Measurements from ENCODE around the gene TLDC2.
"Not testable (repeated sequence)": the region's sequence is repeated elsewhere in the genome, so short reads cannot be mapped to it uniquely, and the experiment has no call there.

The TLDC2 gene

GRCh38 chr20:36875702-36876472 lies at the start of gene TLDC2:
Gene TLDC2, plus strand, starts transcription at chr20:36876138. Its CDS starts 37 bp downstream, at chr20:36876175.
- no peak for DNase-seq (ENCODE audit: low spot score)

- no peak for DNase-seq (ENCODE audit: low spot score)
Observed at GRCh38 chr20:36826554-36827244, 49.2 kb upstream of the TLDC2 start.

GRCh38 chr20:36827541-36828279 lies 48.2 kb upstream of the TLDC2 start:
- no peak for DNase-seq (ENCODE audit: low spot score)

GRCh38 chr20:36830791-36831691 lies 44.9 kb upstream of the TLDC2 start:
- DNase-seq (ENCODE audit: low spot score), result no peak

GRCh38 chr20:36832791-36833190 lies 43.1 kb upstream of the TLDC2 start:
- no peak for DNase-seq (ENCODE audit: low spot score)

GRCh38 chr20:36833275-36834020 lies 42.5 kb upstream of the TLDC2 start:
- DNase-seq (ENCODE audit: low spot score), result no peak

GRCh38 chr20:36835025-36835424 lies 40.9 kb upstream of the TLDC2 start:
- no peak for DNase-seq (ENCODE audit: low spot score)

- peak; percentile 97 for DNase-seq (ENCODE audit: low spot score)
Observed at GRCh38 chr20:36835453-36836198, 40.3 kb upstream of the TLDC2 start.

- DNase-seq (ENCODE audit: low spot score), result peak; percentile 88
Observed at GRCh38 chr20:36836591-36837269, 39.2 kb upstream of the TLDC2 start.

- not testable (repeated sequence) for DNase-seq (ENCODE audit: low spot score)
Observed at GRCh38 chr20:36838376-36838775, 37.6 kb upstream of the TLDC2 start.

- DNase-seq (ENCODE audit: low spot score), result no peak
Observed at GRCh38 chr20:36839150-36839549, 36.8 kb upstream of the TLDC2 start.

GRCh38 chr20:36841030-36841429 lies 34.9 kb upstream of the TLDC2 start:
- DNase-seq (ENCODE audit: low spot score), result not testable (repeated sequence)

- no peak for DNase-seq (ENCODE audit: low spot score)
Observed at GRCh38 chr20:36845288-36845971, 30.5 kb upstream of the TLDC2 start.

- DNase-seq (ENCODE audit: low spot score), result no peak
Observed at GRCh38 chr20:36847009-36847709, 28.8 kb upstream of the TLDC2 start.

- DNase-seq (ENCODE audit: low spot score), result no peak
Observed at GRCh38 chr20:36847710-36848040, 28.3 kb upstream of the TLDC2 start.

GRCh38 chr20:36848078-36848660 lies 27.8 kb upstream of the TLDC2 start:
- DNase-seq (ENCODE audit: low spot score), result no peak

- no peak for DNase-seq (ENCODE audit: low spot score)
Observed at GRCh38 chr20:36848677-36849076, 27.3 kb upstream of the TLDC2 start.

All from HuH-7.5 (cell line).